GM12875 (cell line): ENCODE results near the gene LYZ.
A peak's percentile ranks its signal among the peaks of the same experiment; 100 is the strongest.

Experiments
- H3K4me3 ChIP-seq: one replicate; pipeline ENCODE4 v1.5.1; 2011; ENCODE audit warnings: low read depth, low read length, control low read depth
- TF ChIP-seq, protein P1 (sequence below): IDR thresholded peaks from 2 replicates; pipeline ENCODE4 v1.5.1; 2011; ENCODE audit warnings: low read depth, mild to moderate bottlenecking, control low read depth, inconsistent platforms, low read length, moderate library complexity, borderline replicate concordance; ENCODE audit not compliant: insufficient read depth

Gene LYZ

DNA sequence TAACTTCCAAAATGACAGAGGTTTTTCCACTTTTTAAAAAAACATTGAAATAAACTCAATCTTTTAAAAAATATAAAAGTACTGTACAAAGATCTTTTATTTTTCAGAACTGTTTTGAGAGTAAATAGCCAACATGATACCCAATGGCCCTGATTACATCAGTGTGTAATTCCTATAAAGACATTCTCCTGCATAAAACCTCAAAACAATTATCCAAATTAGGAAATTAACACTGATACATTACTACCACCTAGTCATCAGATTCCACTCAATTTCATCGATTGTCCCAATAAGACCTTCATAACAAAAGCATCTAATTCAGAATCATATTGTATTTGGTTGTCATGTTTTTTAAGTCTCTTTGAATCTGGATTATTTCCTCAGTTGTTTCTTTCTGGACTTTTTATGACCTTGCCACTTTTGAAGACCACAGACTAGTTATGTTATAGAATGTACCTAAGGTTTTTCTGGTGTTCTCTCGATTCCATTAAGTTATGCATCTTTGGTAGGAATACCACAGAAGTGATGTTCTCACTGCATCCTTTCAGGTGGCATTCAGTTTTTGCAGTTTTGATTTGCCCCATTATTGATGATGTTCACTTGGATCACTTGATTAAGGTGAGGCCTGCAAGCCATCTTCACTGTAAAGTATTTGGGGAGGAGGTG, 7.3 kb downstream of the LYZ start:
- TF ChIP-seq, protein P1, sequence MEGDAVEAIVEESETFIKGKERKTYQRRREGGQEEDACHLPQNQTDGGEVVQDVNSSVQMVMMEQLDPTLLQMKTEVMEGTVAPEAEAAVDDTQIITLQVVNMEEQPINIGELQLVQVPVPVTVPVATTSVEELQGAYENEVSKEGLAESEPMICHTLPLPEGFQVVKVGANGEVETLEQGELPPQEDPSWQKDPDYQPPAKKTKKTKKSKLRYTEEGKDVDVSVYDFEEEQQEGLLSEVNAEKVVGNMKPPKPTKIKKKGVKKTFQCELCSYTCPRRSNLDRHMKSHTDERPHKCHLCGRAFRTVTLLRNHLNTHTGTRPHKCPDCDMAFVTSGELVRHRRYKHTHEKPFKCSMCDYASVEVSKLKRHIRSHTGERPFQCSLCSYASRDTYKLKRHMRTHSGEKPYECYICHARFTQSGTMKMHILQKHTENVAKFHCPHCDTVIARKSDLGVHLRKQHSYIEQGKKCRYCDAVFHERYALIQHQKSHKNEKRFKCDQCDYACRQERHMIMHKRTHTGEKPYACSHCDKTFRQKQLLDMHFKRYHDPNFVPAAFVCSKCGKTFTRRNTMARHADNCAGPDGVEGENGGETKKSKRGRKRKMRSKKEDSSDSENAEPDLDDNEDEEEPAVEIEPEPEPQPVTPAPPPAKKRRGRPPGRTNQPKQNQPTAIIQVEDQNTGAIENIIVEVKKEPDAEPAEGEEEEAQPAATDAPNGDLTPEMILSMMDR = no peak
- no peak overlapping the region for H3K4me3 ChIP-seq

DNA sequence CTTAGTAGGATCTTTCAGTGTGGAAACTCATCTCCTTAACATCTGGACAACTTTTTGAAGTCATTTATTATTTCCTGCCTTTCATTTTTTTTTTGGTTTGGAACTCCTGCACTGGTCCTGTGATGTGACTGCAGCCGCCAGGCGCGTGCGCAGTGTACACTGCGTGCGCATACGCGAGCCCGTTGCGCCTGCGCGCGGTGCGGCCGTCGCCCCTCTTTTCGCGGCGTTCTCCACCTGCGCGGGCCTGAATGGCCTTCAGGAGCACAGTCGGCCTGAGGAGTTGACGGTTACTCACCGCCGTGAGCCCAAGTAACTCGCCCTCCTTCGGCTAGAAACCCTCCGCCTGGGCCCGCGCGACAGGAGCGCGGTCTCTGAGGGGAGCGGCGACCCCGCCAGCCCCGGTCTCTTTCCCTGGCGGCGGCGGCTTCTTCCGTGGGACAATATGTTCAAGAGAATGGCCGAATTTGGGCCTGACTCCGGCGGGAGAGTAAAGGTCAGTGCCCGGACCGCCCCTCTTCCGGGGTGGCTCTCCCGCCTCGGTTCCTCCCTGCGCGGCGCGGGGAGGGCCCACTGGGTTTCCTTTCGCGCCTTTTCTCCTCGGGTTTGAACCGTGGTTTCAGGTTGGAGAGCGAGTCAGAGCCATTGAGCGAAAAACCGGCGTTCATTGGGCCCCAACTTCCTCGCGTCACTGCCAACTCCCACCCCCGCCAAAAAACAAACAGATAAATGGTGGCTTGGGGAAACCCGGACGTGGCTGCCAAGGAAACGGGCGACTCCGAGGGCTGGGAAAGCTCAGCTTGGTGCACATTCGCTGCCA, 11.6 kb downstream of the LYZ start, which contains the start of gene YEATS4:
Gene YEATS4, plus strand, starts transcription at position 213 of the 817 bp plus-strand sequence. Its CDS starts 230 bp downstream, at position 443.
- TF ChIP-seq, protein P1 = no peak
- peak within 1 kb of the TSS; percentile 95 for H3K4me3 ChIP-seq

DNA sequence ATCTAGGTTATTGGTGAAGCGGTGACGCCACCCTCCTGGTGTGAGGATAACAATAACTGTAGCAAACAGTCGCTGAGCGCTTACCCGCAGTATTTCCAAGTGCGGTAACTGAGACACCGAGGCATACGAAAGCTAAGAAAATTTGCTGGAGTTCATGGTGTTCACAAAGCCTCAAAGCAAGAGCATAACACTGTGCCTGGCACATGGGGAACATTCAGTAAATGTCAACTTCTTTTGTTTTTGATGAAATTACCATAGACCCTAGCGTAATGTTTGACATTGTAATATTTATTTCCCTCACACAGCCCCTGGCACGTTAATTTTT, 12.1 kb downstream of the LYZ start:
- peak overlapping the region; percentile 95 for H3K4me3 ChIP-seq
- TF ChIP-seq, protein P1 = no peak

- H3K4me3 ChIP-seq = no peak overlapping the region
- TF ChIP-seq, protein P1 = no peak
Observed at GRCh38 chr12:69366796-69367195, 18.6 kb downstream of the LYZ start.

- no peak overlapping the region for H3K4me3 ChIP-seq
- TF ChIP-seq, protein P1 = no peak
Observed at GRCh38 chr12:69368171-69368570, 20.0 kb downstream of the LYZ start.

GRCh38 chr12:69383074-69383473, 34.9 kb downstream of the LYZ start:
- TF ChIP-seq, protein P1 = no peak
- H3K4me3 ChIP-seq = no peak overlapping the region

DNA sequence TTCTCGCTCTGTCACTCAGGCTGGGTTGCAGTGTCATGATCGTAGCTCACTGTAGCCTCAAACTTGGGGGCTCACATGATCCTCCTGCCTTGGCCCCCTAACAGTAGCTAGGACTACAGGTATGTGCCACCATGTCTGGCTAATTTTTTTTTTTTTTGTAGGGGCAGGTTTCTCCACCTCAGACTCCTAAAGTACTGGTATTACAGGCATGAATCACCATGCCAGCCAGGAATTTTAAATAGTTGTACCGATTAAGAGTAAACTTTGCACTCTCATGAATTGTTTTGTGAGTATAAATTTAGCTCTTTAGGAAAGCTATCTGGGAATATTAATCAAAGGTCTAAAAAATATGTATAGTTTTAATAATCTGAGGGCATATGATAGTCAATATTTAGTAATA, 36.9 kb downstream of the LYZ start:
- no peak overlapping the region for H3K4me3 ChIP-seq
- TF ChIP-seq, protein P1 = no peak
